Kidney glomerular epithelial cell (primary cell): ENCODE results near the gene NUP133.
"Not testable (repeated sequence)": the region's sequence is repeated elsewhere in the genome, so short reads cannot be mapped to it uniquely, and the experiment has no call there.

Experiments used
- DNase-seq: peaks from one replicate; lab custom pipeline; 2025; lab: John Stamatoyannopoulos, UW

The NUP133 gene

GRCh38 chr1:229448845-229449244 lies 59.3 kb downstream of the NUP133 start:
- DNase-seq: no peak

GRCh38 chr1:229448354-229448753 lies 59.8 kb downstream of the NUP133 start:
- no peak for DNase-seq

- DNase-seq: no peak
Observed at GRCh38 chr1:229447809-229448252, 60.3 kb downstream of the NUP133 start.

- DNase-seq: no peak
Observed at GRCh38 chr1:229445828-229446227, 62.3 kb downstream of the NUP133 start.

- DNase-seq: peak; percentile 85
Observed at GRCh38 chr1:229440851-229441537, 67.1 kb downstream of the NUP133 start.

GRCh38 chr1:229438021-229438420 lies 70.1 kb downstream of the NUP133 start:
- no peak for DNase-seq

- no peak for DNase-seq
Observed at GRCh38 chr1:229437443-229437842, 70.7 kb downstream of the NUP133 start.

GRCh38 chr1:229436201-229436600 lies 71.9 kb downstream of the NUP133 start:
- DNase-seq: no peak

- DNase-seq: no peak
Observed at GRCh38 chr1:229434641-229435051, 73.5 kb downstream of the NUP133 start.

GRCh38 chr1:229434005-229434640 lies 74.0 kb downstream of the NUP133 start, which contains the start of gene ACTA1:
ACTA1 (minus strand) TSS chr1:229434094; CDS start chr1:229433115, 979 bp downstream.
- DNase-seq: no peak

- DNase-seq: no peak
Observed at GRCh38 chr1:229433364-229434004, 74.7 kb downstream of the NUP133 start.

GRCh38 chr1:229432905-229433304 lies 75.2 kb downstream of the NUP133 start:
- DNase-seq: no peak

- no peak for DNase-seq
Observed at GRCh38 chr1:229432116-229432461, 76.1 kb downstream of the NUP133 start.

GRCh38 chr1:229431284-229432115 lies 76.6 kb downstream of the NUP133 start:
- no peak for DNase-seq

GRCh38 chr1:229430761-229431283 lies 77.3 kb downstream of the NUP133 start:
- no peak for DNase-seq

GRCh38 chr1:229428256-229428655 lies 79.9 kb downstream of the NUP133 start:
- DNase-seq: no peak

- no peak for DNase-seq
Observed at GRCh38 chr1:229427572-229427971, 80.6 kb downstream of the NUP133 start.

- no peak for DNase-seq
Observed at GRCh38 chr1:229425564-229426159, 82.5 kb downstream of the NUP133 start.

GRCh38 chr1:229420765-229421164 lies 87.4 kb downstream of the NUP133 start:
- DNase-seq: no peak

- DNase-seq: no peak
Observed at GRCh38 chr1:229420224-229420623, 87.9 kb downstream of the NUP133 start.

- not testable (repeated sequence) for DNase-seq
Observed at GRCh38 chr1:229418586-229418985, 89.6 kb downstream of the NUP133 start.

- DNase-seq: not testable (repeated sequence)
Observed at GRCh38 chr1:229412810-229413209, 95.3 kb downstream of the NUP133 start.
